GM23248 (cell line): ENCODE results near the gene SARDH.

ENCODE experiments used
- EZH2 ChIP-seq: fragments of 200-600 bp; sonication (generic); IDR thresholded peaks from 2 replicates; pipeline ENCODE4 v1.6.1; 2018; ENCODE audit warnings: antibody characterized with exemption, mild to moderate bottlenecking; ENCODE audit not compliant: insufficient read depth, poor library complexity, severe bottlenecking
- EZH2phosphoT487 ChIP-seq: fragments of 200-600 bp; sonication (generic); IDR thresholded peaks from 2 replicates; pipeline ENCODE4 v1.6.1; 2018; ENCODE audit warnings: antibody characterized with exemption, moderate library complexity, mild to moderate bottlenecking, low read depth; ENCODE audit not compliant: insufficient read depth

- TF ChIP-seq EZH2 (no peak), EZH2phosphoT487 (no peak)
These were observed 28.2 kb downstream of the SARDH start for GRCh38 chr9:133709691-133710571.
